ENCODE data around the gene C1orf167.

C1orf167 gene

DNA sequence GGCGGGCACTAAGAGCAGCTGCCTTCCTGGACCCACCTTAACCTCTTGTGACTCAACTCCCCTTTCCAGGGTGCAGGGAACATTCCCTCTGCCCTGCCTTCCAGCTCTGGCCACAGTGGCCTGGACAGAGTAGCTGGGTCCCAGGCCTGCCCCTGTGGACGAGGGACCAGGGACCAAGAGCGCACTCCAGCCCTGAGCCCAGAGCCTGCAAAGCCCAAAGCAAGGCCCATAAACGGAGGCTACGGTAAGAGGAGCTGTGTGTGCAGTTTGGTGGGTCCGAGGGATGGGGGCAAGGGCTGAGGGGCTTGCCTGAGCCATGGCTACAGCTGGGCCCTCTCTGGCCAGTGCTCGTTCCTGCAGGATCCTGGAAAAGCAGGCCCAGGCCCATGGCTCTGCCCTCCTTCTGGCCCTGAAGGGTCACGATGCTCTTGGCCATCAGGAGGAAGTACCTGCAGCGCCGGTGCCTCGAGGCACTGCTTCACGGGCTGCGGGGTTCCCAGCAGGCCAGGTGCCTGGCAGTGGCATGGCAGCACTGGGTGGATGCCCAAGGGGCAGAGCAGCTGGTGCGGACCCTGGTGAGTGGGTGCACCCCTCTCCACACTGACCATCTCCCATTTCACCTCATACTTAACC lies 25.9 kb downstream of the C1orf167 start:
- no peak for DNase-seq

GRCh38 chr1:11788549-11789053 lies 26.6 kb downstream of the C1orf167 start:
- DNase-seq: no peak

- no peak for DNase-seq
Observed at GRCh38 chr1:11789126-11790067, 27.4 kb downstream of the C1orf167 start.

- DNase-seq: no peak
Observed at GRCh38 chr1:11790101-11790879, 28.3 kb downstream of the C1orf167 start.

DNA sequence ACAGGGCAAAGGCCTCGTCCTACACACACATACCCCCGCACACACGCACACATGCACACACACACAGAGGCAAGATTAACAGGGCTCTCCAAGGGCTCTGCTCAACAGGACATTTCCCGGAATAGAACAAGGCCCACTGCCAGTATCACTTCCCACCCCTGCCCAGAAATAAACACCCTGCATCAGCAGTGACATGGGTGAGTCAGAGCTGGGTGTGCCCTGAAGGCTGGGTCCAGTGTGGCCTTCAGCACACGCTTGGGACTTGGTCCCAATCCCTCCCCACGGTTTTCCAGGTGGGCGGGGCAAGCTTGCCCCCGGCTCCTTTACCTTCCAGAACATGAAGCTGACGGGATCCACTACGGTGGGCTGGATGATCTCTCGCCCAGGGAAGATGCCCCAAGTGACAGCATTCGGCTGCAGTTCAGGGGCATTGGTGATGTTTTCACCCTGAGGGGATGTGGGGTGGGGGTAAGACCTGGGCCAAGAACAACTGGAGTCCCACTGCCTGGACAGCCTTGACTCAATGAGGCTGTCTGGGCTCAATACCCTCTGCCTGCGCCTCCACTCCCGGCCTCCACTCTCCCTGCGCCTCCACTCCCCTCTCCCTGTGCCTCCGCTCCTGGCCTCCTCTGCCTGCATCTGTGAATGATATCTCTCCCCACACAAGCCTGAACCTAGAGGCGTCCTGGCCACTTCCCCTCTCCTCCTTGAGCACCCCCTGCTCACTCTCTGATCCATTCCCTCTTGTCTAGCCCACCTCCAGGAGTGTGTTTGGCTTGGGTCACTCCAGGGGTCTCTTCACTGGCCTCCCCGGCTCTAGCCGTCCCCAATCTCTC lies 29.1 kb downstream of the C1orf167 start:
- DNase-seq: no peak

DNA sequence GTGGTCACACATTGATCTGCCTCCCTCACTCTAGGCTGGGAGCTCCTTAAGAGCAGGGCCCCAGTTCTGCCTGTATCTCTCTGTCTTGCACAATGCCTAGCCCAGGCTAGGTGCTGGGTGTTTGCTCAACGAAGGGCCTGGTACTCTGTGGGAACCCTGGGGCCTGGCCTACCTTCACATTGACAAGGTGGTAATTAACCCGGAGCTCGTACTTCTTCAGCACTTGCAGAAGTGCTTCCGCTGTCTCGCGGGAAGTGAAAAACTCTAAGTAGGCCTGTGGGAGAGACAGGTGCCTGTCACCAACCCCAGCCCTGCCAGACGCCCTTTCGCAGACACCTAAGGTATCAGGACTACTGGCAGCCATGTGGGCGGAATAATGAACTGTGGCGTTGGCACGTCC lies 30.1 kb downstream of the C1orf167 start:
- DNase-seq: no peak

DNA sequence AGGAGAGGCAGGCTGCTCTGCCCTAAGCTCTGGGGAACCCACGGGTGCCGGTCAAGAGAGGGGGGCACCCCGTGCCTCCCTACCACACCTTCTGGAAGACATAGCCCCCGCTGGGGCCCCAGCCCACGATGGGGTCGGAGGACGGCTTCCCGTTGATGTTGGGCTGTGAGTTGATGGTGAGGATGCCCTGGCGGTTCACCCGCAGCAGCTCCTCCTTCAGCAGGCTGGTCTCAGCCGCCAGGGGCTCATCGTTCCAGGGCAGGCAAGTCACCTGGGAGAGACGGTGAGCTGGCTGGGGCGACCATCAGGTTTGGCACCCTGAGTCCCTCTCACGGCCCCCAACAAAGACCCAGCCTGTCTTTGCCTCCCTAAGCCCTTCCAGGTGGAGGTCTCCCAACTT lies 31.8 kb downstream of the C1orf167 start:
- DNase-seq: no peak

DNA sequence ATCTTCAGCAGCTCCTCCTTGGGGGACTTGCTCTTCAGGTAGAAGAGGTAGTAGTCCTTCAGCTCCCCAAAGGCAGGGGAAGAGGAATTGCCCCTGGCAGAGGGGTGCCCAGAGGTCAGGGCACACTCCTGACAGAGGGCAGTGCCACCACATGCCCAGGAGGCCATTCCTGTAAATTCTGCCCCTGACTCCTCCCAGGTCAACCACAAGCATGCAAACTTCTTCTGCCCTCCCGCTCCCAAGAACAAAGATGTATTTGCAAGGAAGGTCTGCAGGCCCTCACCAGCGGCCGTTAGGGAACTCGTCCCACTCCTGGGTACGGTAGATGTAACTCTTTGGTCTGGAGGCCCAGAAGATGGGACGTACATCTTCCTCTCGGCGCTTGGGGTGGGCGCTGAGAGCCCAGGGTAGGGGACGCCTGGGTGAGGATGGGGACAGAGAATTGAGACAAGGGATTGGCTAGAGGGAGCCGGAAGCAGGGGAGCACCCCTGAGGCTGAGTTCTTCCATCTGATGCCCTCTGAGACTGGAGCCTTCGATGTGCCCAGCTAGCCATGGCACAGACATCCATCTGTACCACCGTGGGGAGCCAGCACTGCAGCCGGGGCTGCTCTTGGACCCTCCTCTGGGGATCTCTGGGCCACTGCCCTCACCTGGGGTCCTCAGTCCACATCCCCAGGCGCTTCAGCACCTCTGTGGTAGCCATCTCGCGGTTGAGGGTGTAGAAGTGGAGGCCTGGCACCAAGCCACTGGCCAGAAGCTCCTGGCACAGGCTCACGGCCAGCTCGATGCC lies 32.6 kb downstream of the C1orf167 start:
- no peak for DNase-seq

DNA sequence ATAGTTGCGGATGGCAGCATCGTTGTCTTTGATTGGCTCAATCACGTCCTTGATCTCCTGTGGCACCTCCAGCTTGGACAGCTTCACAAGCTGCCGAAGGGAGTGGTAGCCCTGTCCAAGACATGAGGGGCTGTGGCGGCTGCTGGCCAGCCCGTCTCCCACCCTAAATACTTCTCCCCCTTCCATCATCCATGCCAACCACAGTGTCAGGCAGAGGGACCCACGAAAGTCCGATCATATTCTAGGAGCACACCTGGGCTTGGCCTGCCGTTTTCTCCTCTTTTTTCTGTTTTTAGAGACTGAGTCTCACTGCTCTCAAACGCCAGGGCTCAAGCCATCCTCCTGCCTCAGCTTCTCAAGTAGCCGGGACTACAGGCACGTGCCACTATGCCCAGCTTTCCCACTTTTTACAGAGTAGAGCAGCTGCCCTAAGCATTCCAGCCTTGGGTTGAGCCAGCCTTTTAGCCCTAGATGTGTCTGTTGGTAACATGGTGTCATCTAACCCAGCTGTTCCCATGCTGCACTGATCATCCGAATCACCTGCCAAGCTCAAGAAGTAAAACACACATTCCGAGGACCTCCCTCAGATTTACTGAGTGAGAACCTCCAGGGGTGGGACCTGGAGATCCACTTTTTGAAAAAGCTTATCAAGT lies 33.4 kb downstream of the C1orf167 start:
- DNase-seq: no peak

- DNase-seq: no peak
Observed at GRCh38 chr1:11796036-11796828, 34.2 kb downstream of the C1orf167 start.

- DNase-seq: no peak
Observed at GRCh38 chr1:11797525-11798216, 35.7 kb downstream of the C1orf167 start.

DNA sequence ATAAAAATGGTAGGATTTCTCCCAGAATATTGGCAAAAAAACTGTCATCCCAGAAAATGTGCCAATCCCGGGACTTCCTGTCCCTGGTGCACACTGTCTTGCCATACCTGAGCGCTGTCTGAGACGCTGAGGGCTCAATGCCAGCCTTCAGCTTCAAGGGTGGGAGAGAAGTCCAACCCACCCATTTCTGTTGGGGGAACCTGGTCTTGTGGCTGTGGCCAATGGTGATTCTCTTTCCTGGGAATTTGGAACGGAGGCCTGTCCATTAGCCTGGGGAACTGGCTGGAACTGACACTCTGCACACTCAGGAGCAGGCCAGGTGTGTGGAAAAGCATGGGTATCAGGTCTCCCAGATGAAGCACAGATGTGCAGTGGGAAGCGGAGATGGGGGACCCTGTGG lies 37.1 kb downstream of the C1orf167 start:
- DNase-seq: no peak

GRCh38 chr1:11799896-11800295 lies 37.9 kb downstream of the C1orf167 start:
- no peak for DNase-seq

DNA sequence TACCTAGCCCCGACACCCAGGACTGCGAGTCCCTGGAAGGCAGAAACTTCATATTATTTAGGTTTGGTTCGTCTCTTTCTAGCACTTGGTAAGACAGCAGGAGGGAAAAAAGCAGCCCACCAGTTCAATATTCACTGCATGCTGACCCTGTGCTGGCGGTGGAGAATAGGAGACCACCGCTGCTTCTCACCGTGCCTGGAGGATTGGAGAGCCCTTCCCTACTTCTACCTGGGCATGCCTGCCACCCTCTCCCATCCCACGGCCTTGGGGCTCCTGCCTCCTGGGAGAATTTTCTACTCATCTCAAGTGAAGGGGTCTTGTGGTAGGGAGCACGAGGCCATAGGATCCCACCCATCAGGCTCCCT lies 38.4 kb downstream of the C1orf167 start:
- DNase-seq: no peak

DNA sequence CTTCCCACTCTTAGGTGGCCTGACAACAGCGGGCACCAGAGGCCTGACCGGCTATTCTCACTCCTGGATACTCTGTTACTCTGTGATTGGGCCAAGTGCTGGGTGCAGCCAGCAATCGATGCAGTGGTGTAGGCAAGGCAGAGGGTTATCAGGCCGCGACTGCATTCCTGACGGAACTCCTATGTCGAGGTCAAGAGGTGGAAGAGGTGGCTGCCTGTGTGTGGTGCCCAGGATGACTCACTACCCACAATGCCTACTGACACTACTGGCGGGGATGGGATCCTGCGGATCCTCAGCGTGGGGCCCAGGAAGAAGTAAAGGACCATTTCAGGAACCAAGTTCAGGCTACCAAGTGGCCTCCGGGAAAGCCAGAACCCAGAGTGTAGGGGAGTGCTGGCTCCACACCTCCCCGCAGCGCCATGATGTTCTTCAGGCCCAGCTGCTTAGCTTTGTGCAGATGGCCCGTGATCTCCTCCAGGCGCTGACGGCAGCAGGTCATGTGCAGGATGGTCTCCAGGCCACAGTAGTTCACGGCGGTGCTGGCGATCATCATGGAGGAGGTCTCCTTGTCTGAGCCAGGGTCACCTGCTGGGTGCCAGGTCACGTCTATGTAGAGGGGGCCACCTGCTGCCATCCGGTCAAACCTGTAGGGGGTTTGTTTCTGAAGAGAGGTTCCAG lies 38.9 kb downstream of the C1orf167 start:
- DNase-seq: no peak

- no peak for DNase-seq
Observed at GRCh38 chr1:11802616-11802972, 40.6 kb downstream of the C1orf167 start.

GRCh38 chr1:11802973-11803885 lies 41.2 kb downstream of the C1orf167 start:
- DNase-seq: peak; percentile 13 to 50 (median 36)
